ENCODE results near the gene AGMO.

AGMO gene

GRCh38 chr7:15581352-15581951 lies 19.6 kb upstream of the AGMO start:
- H2AFZ ChIP-seq: no peak overlapping the region
- no peak overlapping the region for H3K4me3 ChIP-seq (ENCODE audit: low read depth, low read length)
- no peak for TF ChIP-seq CTCF (IDR thresholded peaks at IDR 0.05)
- H3K9ac ChIP-seq: no peak overlapping the region
- H3K36me3 ChIP-seq (ENCODE audit: control insufficient read depth, insufficient read depth, low read length): no peaks in the 10 kb centered on the region
- no peak overlapping the region for H3K27ac ChIP-seq
- no peaks in the 10 kb centered on the region for H3K4me1 ChIP-seq
- no peaks in the 10 kb centered on the region for H3K79me2 ChIP-seq
- no peaks in the 10 kb centered on the region for H3K9me3 ChIP-seq (ENCODE audit: control insufficient read depth, low read length)
- no peaks in the 10 kb centered on the region for H3K27me3 ChIP-seq (ENCODE audit: control insufficient read depth, insufficient read depth, low read length)
- no peak overlapping the region for H3K4me2 ChIP-seq (ENCODE audit: low read length)

GRCh38 chr7:15580604-15581351 lies 19.0 kb upstream of the AGMO start:
- Histone ChIP-seq H3K79me2 (no peaks in the 10 kb centered on the region), H3K9ac (no peak overlapping the region), H2AFZ (no peak overlapping the region), H3K27ac (no peak overlapping the region), H3K4me3 (ENCODE audit: low read depth, low read length) (no peak overlapping the region), H3K36me3 (ENCODE audit: control insufficient read depth, insufficient read depth, low read length) (no peaks in the 10 kb centered on the region), H3K9me3 (ENCODE audit: control insufficient read depth, low read length) (no peaks in the 10 kb centered on the region), H3K4me2 (ENCODE audit: low read length) (no peak overlapping the region), H3K27me3 (ENCODE audit: control insufficient read depth, insufficient read depth, low read length) (no peaks in the 10 kb centered on the region), H3K4me1 (no peaks in the 10 kb centered on the region)
- TF ChIP-seq CTCF (IDR thresholded peaks at IDR 0.05): no peak

- no peaks in the 10 kb centered on the region for H3K79me2 ChIP-seq
- no peaks in the 10 kb centered on the region for H3K27me3 ChIP-seq (ENCODE audit: control insufficient read depth, insufficient read depth, low read length)
- H3K4me2 ChIP-seq (ENCODE audit: low read length): no peak overlapping the region
- H3K36me3 ChIP-seq (ENCODE audit: control insufficient read depth, insufficient read depth, low read length): no peaks in the 10 kb centered on the region
- no peaks in the 10 kb centered on the region for H3K4me1 ChIP-seq
- no peak overlapping the region for H2AFZ ChIP-seq
- H3K27ac ChIP-seq: no peak overlapping the region
- no peak for TF ChIP-seq CTCF (IDR thresholded peaks at IDR 0.05)
- no peaks in the 10 kb centered on the region for H3K9me3 ChIP-seq (ENCODE audit: control insufficient read depth, low read length)
- H3K4me3 ChIP-seq (ENCODE audit: low read depth, low read length): no peak overlapping the region
- H3K9ac ChIP-seq: no peak overlapping the region
Observed at GRCh38 chr7:15577600-15577999, 15.8 kb upstream of the AGMO start.

GRCh38 chr7:15571301-15571878 lies 9.6 kb upstream of the AGMO start:
- Histone ChIP-seq H3K27me3 (ENCODE audit: control insufficient read depth, insufficient read depth, low read length) (no peaks in the 10 kb centered on the region), H3K36me3 (ENCODE audit: control insufficient read depth, insufficient read depth, low read length) (no peaks in the 10 kb centered on the region), H3K27ac (no peak overlapping the region), H3K79me2 (no peaks in the 10 kb centered on the region), H3K4me3 (ENCODE audit: low read depth, low read length) (no peak overlapping the region), H3K4me2 (ENCODE audit: low read length) (no peak overlapping the region), H3K4me1 (no peaks in the 10 kb centered on the region), H2AFZ (no peak overlapping the region), H3K9ac (no peak overlapping the region), H3K9me3 (ENCODE audit: control insufficient read depth, low read length) (no peaks in the 10 kb centered on the region)
- no peak for TF ChIP-seq CTCF (IDR thresholded peaks at IDR 0.05)

Measured in parathyroid adenoma (tissue), 2 donors.